ENCODE data around the gene PDGFA.
A peak's percentile ranks its signal among the peaks of the same experiment; 100 is the strongest.

The PDGFA gene

GRCh38 chr7:519484-520390 is at the start of gene PDGFA:
TSS of gene PDGFA (minus strand) at chr7:519846. CDS start at chr7:519001, 845 bp downstream.
- Histone ChIP-seq H3K27me3 (peaks cover 99% of the 10 kb centered on the region), H3K4me1 (peaks cover 69% of the 10 kb centered on the region), H3K4me2 (peak within 1 kb of the TSS; percentile 93), H3K9ac (peak within 1 kb of the TSS; percentile 68), H3K4me3 (peak within 1 kb of the TSS; percentile 75), H3K9me3 (no peaks in the 10 kb centered on the region), H4K20me1 (peaks cover 67% of the 10 kb centered on the region), H3K36me3 (no peaks in the 10 kb centered on the region), H3K27ac (no peak within 1 kb of the TSS)
- no peak for TF ChIP-seq Cebpa-rat (IDR thresholded peaks at IDR 0.05)

GRCh38 chr7:568031-568951 is 48.6 kb upstream of the PDGFA start:
- 0 out of 2 replicates have a peak overlapping the region, but pooled peaks have one; percentile 9 for H3K27ac ChIP-seq
- H3K36me3 ChIP-seq: no peaks in the 10 kb centered on the region
- H3K9ac ChIP-seq: no peak overlapping the region
- TF ChIP-seq Cebpa-rat (IDR thresholded peaks at IDR 0.05): no peak
- H3K4me2 ChIP-seq: peak overlapping the region; percentile 50
- H3K9me3 ChIP-seq: no peaks in the 10 kb centered on the region
- 0 out of 2 replicates have a peak, but pooled peaks cover 1% of the 10 kb centered on the region for H4K20me1 ChIP-seq
- peaks cover 35% of the 10 kb centered on the region for H3K4me1 ChIP-seq
- no peak overlapping the region for H3K4me3 ChIP-seq
- H3K27me3 ChIP-seq: no peaks in the 10 kb centered on the region

GRCh38 chr7:567305-567883 is 47.7 kb upstream of the PDGFA start:
- no peak overlapping the region for H3K4me2 ChIP-seq
- H3K9ac ChIP-seq: no peak overlapping the region
- peaks cover 35% of the 10 kb centered on the region for H3K4me1 ChIP-seq
- H3K4me3 ChIP-seq: no peak overlapping the region
- H3K27ac ChIP-seq: no peak overlapping the region
- H3K27me3 ChIP-seq: no peaks in the 10 kb centered on the region
- 0 out of 2 replicates have a peak, but pooled peaks cover 7% of the 10 kb centered on the region for H4K20me1 ChIP-seq
- H3K36me3 ChIP-seq: no peaks in the 10 kb centered on the region
- H3K9me3 ChIP-seq: no peaks in the 10 kb centered on the region
- TF ChIP-seq Cebpa-rat (IDR thresholded peaks at IDR 0.05): no peak

- H3K9ac ChIP-seq: no peak overlapping the region
- H4K20me1 ChIP-seq: 0 out of 2 replicates have a peak, but pooled peaks cover 7% of the 10 kb centered on the region
- H3K4me1 ChIP-seq: peaks cover 31% of the 10 kb centered on the region
- no peaks in the 10 kb centered on the region for H3K27me3 ChIP-seq
- no peak overlapping the region for H3K4me3 ChIP-seq
- H3K27ac ChIP-seq: no peak overlapping the region
- no peak overlapping the region for H3K4me2 ChIP-seq
- no peaks in the 10 kb centered on the region for H3K36me3 ChIP-seq
- no peak for TF ChIP-seq Cebpa-rat (IDR thresholded peaks at IDR 0.05)
- no peaks in the 10 kb centered on the region for H3K9me3 ChIP-seq
Measured at GRCh38 chr7:566100-566499, 46.5 kb upstream of the PDGFA start.

- H3K27ac ChIP-seq: no peak overlapping the region
- 0 out of 2 replicates have a peak, but pooled peaks cover 7% of the 10 kb centered on the region for H4K20me1 ChIP-seq
Measured at GRCh38 chr7:564176-564865, 44.7 kb upstream of the PDGFA start.

GRCh38 chr7:563629-564170 is 44.1 kb upstream of the PDGFA start:
- Histone ChIP-seq H3K27me3 (no peaks in the 10 kb centered on the region), H4K20me1 (0 out of 2 replicates have a peak, but pooled peaks cover 7% of the 10 kb centered on the region), H3K36me3 (no peaks in the 10 kb centered on the region), H3K9ac (no peak overlapping the region), H3K27ac (no peak overlapping the region), H3K4me2 (no peak overlapping the region), H3K4me1 (peaks cover 28% of the 10 kb centered on the region), H3K4me3 (no peak overlapping the region), H3K9me3 (no peaks in the 10 kb centered on the region)
- TF ChIP-seq Cebpa-rat (IDR thresholded peaks at IDR 0.05): no peak

More at GRCh38 chr7:564176-564865, 44.7 kb upstream of the PDGFA start:
- Histone ChIP-seq H3K9me3 (no peaks in the 10 kb centered on the region), H3K4me3 (no peak overlapping the region), H3K4me1 (peaks cover 28% of the 10 kb centered on the region), H3K4me2 (no peak overlapping the region), H3K9ac (no peak overlapping the region), H3K36me3 (no peaks in the 10 kb centered on the region), H3K27me3 (no peaks in the 10 kb centered on the region)
- TF ChIP-seq Cebpa-rat (IDR thresholded peaks at IDR 0.05): no peak

GRCh38 chr7:562789-563628 is 43.4 kb upstream of the PDGFA start:
- H3K36me3 ChIP-seq: no peaks in the 10 kb centered on the region
- no peak overlapping the region for H3K9ac ChIP-seq
- H3K4me1 ChIP-seq: peaks cover 22% of the 10 kb centered on the region
- H3K27me3 ChIP-seq: no peaks in the 10 kb centered on the region
- H3K4me2 ChIP-seq: peak overlapping the region; percentile 64
- H3K4me3 ChIP-seq: no peak overlapping the region
- no peak for TF ChIP-seq Cebpa-rat (IDR thresholded peaks at IDR 0.05)
- H3K27ac ChIP-seq: no peak overlapping the region
- H3K9me3 ChIP-seq: no peaks in the 10 kb centered on the region
- 0 out of 2 replicates have a peak, but pooled peaks cover 7% of the 10 kb centered on the region for H4K20me1 ChIP-seq

GRCh38 chr7:562374-562675 is 42.7 kb upstream of the PDGFA start:
- no peaks in the 10 kb centered on the region for H3K36me3 ChIP-seq
- H3K27ac ChIP-seq: no peak overlapping the region
- H3K4me2 ChIP-seq: peak overlapping the region; percentile 64
- H3K4me3 ChIP-seq: no peak overlapping the region
- no peak overlapping the region for H3K9ac ChIP-seq
- peaks cover 20% of the 10 kb centered on the region for H3K4me1 ChIP-seq
- no peaks in the 10 kb centered on the region for H3K27me3 ChIP-seq
- TF ChIP-seq Cebpa-rat (IDR thresholded peaks at IDR 0.05): no peak
- 0 out of 2 replicates have a peak, but pooled peaks cover 7% of the 10 kb centered on the region for H4K20me1 ChIP-seq
- H3K9me3 ChIP-seq: no peaks in the 10 kb centered on the region

Measured in BLaER1 (cell line).